Liver (tissue), 3 donors: ENCODE results near the gene EXOC6B.

ENCODE experiments used
- CTCF ChIP-seq: fragments of 150-350 bp; IDR thresholded peaks from 2 replicates; pipeline ENCODE4 v1.5.1; 2017; ENCODE audit warnings: improper control_type of control experiment, low read depth, low read length; ENCODE audit not compliant: missing input control
- EGR1 ChIP-seq, 2 donors: IDR thresholded peaks; 2 replicates each; pipeline ENCODE4 v1.6.1; 2016 to 2018; ENCODE audit warnings: antibody characterized with exemption in 2 of 2, low read depth in 2 of 2
- GABPA ChIP-seq, 2 donors: IDR thresholded peaks in 1 of 2; conservative IDR thresholded peaks in 1 of 2; 2 replicates each; pipeline ENCODE4 v1.6.1; 2016; ENCODE audit warnings: antibody characterized with exemption in 2 of 2, mild to moderate bottlenecking in 1 of 2, moderate library complexity in 1 of 2
- HNF4A ChIP-seq, 2 donors: conservative IDR thresholded peaks; 2 replicates each; pipeline ENCODE4 v1.6.1; 2016; ENCODE audit warnings: antibody characterized with exemption in 2 of 2, mild to moderate bottlenecking in 2 of 2
- JUND ChIP-seq, 2 donors: IDR thresholded peaks; 2 replicates each; pipeline ENCODE4 v1.6.1; 2016; ENCODE audit warnings: antibody characterized with exemption in 2 of 2
- MAX ChIP-seq: IDR thresholded peaks from 2 replicates; pipeline ENCODE4 v1.6.1; 2016; ENCODE audit warnings: antibody characterized with exemption
- NR2F2 ChIP-seq: IDR thresholded peaks from 2 replicates; pipeline ENCODE4 v1.6.1; 2016; ENCODE audit warnings: antibody characterized with exemption
- RAD21 ChIP-seq, 2 donors: IDR thresholded peaks; 2 replicates each; pipeline ENCODE4 v1.6.1; 2016; ENCODE audit warnings: antibody characterized with exemption in 2 of 2, mild to moderate bottlenecking in 2 of 2
- REST ChIP-seq: IDR thresholded peaks from 2 replicates; pipeline ENCODE4 v1.6.1; 2016; ENCODE audit warnings: antibody characterized with exemption, mild to moderate bottlenecking
- RXRA ChIP-seq, 2 donors: IDR thresholded peaks; 2 replicates each; pipeline ENCODE4 v1.6.1; 2017 to 2018; ENCODE audit warnings: antibody characterized with exemption in 2 of 2, mild to moderate bottlenecking in 1 of 2
- SP1 ChIP-seq: IDR thresholded peaks from 2 replicates; pipeline ENCODE4 v1.6.1; 2018; ENCODE audit warnings: antibody characterized with exemption, mild to moderate bottlenecking
- TAF1 ChIP-seq: conservative IDR thresholded peaks from 2 replicates; pipeline ENCODE4 v1.6.1; 2016; ENCODE audit warnings: antibody characterized with exemption, mild to moderate bottlenecking
- YY1 ChIP-seq: IDR thresholded peaks from 2 replicates; pipeline ENCODE4 v1.6.1; 2016; ENCODE audit warnings: antibody characterized with exemption, mild to moderate bottlenecking
- TF ChIP-seq, protein P1 (sequence below): IDR thresholded peaks from 2 replicates; pipeline ENCODE4 v1.6.1; 2016; ENCODE audit warnings: antibody characterized with exemption
- donor health status: healthy.
- donor health status: healthy.

GRCh38 chr2:72555943-72556342 is 269.9 kb downstream of the EXOC6B start:
- TF ChIP-seq MAX (no peak), CTCF (no peak), JUND (IDR thresholded peaks at IDR 0.05) (no peak), YY1 (no peak), SP1 (no peak), TAF1 (no peak), REST (no peak), RAD21 (IDR thresholded peaks at IDR 0.05) (no peak), NR2F2 (no peak), RXRA (IDR thresholded peaks at IDR 0.05) (no peak), EGR1 (IDR thresholded peaks at IDR 0.05; ENCODE audit: low read depth in 2 of 2) (no peak), HNF4A (conservative IDR thresholded peaks at IDR 0.05) (no peak), GABPA (IDR thresholded peaks at IDR 0.05 in 1 of 2, conservative IDR thresholded peaks at IDR 0.05 in 1 of 2) (no peak)
- TF ChIP-seq, protein P1, sequence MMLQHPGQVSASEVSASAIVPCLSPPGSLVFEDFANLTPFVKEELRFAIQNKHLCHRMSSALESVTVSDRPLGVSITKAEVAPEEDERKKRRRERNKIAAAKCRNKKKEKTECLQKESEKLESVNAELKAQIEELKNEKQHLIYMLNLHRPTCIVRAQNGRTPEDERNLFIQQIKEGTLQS: no peak
